Lung (tissue), 12 donors: ENCODE measurements around the gene PRKCH. TPM values are rescaled to one million over a fixed set of nuclear protein-coding genes. Genes with fewer than 3 reads are reported as not detected.

Source experiments
- ATAC-seq: fragments of 200-7000 bp; cut with Tn5 transposase; one replicate; pipeline ENCODE4 v1.9.1; 2020; ENCODE audit warnings: moderate number of reproducible peaks; ENCODE audit not compliant: insufficient read depth, low FRiP score
- DNase-seq, 3 donors: peaks; one replicate each; pipeline ENCODE4 v3.0.0-alpha.2; 2013 to 2017
- H3K27ac ChIP-seq, 2 donors: one replicate each; pipeline ENCODE4 v1.5.1; 2013; ENCODE audit warnings: mild to moderate bottlenecking in 2 of 2, moderate library complexity in 2 of 2, control low read depth in 1 of 2, inconsistent platforms in 1 of 2, low read depth in 1 of 2, low read length in 1 of 2
- H3K27me3 ChIP-seq, 3 donors: one replicate each; pipeline ENCODE4 v1.5.1; 2013; ENCODE audit warnings: low read length in 2 of 3; ENCODE audit not compliant: control insufficient read depth in 3 of 3, insufficient read depth in 3 of 3
- H3K36me3 ChIP-seq, 4 donors: one replicate each; pipeline ENCODE4 v1.5.1; 2013; ENCODE audit warnings: low read length in 4 of 4, mild to moderate bottlenecking in 1 of 4, moderate library complexity in 1 of 4; ENCODE audit not compliant: control insufficient read depth in 4 of 4, insufficient read depth in 4 of 4
- H3K4me1 ChIP-seq, 5 donors: one replicate each; pipeline ENCODE4 v1.5.1; 2013; ENCODE audit warnings: low read length in 5 of 5, mild to moderate bottlenecking in 2 of 5, moderate library complexity in 1 of 5; ENCODE audit not compliant: control insufficient read depth in 5 of 5, insufficient read depth in 5 of 5
- H3K4me3 ChIP-seq: one replicate; pipeline ENCODE4 v1.5.1; 2013; ENCODE audit warnings: mild to moderate bottlenecking, control low read depth, moderate library complexity
- H3K9ac ChIP-seq, 2 donors: one replicate each; pipeline ENCODE4 v1.5.1; 2013; ENCODE audit warnings: low read length in 2 of 2, control low read depth in 1 of 2; ENCODE audit not compliant: insufficient read depth in 1 of 2
- H3K9me3 ChIP-seq, 4 donors: one replicate each; pipeline ENCODE4 v1.5.1; 2013; ENCODE audit warnings: low read length in 3 of 4, mild to moderate bottlenecking in 1 of 4, moderate library complexity in 1 of 4; ENCODE audit not compliant: control insufficient read depth in 4 of 4, insufficient read depth in 3 of 4
- CTCF ChIP-seq: IDR thresholded peaks from 2 replicates; pipeline ENCODE4 v1.5.1; 2012; ENCODE audit warnings: mild to moderate bottlenecking; ENCODE audit errors: control extremely low read depth, extremely low read depth
- WGBS, 2 donors: extraction: QIAGEN DNeasy Blood & Tissue Kit; methylation state at CpG; one replicate each; pipeline ENCODE4 v1.1.7; 2013; 5-methylcytosine and 5-hydroxymethylcytosine counted together
- polyA plus RNA-seq, 2 donors: library from polyadenylated mRNA; stranded (reverse); fragments of 200-250 nt; gene quantifications; one replicate each; pipeline ENCODE4 v1.2.1, GENCODE V29; 2013
- total RNA-seq, 2 donors: library from RNA; depleted of rRNA in 1 of 2; stranded (reverse); fragments of >200 nt in 1 of 2; gene quantifications; one replicate each; pipeline ENCODE4 v1.2.1, GENCODE V29; 2014 to 2021
- donor health status: control.
- donor health status: control.
- donor health status: Bipolar disorder and iron deficiency.
- donor health status: healthy.
- donor health status: DM: yes; HTN: yes; CAD: no.

PRKCH gene
- total and polyA plus RNA-seq, 4 donors = 12.9 to 126 (median 51.4) TPM

GRCh38 chr14:61570549-61571290, 249.3 kb downstream of the PRKCH start:
- no peaks in the 10 kb centered on the region for H3K36me3 ChIP-seq
- no peak overlapping the region for H3K9ac ChIP-seq
- H3K4me3 ChIP-seq = no peak overlapping the region
- no peaks in the 10 kb centered on the region for H3K27me3 ChIP-seq
- peaks cover 0 to 26% (median 16%) of the 10 kb centered on the region in 5 donors for H3K4me1 ChIP-seq
- H3K9me3 ChIP-seq = no peaks in the 10 kb centered on the region
- no peak for DNase-seq
- no peak for ATAC-seq
- no peak for TF ChIP-seq CTCF
- WGBS, 2 donors = 34 to 57% methylated on average over 6 of the region's 6 CpGs
- H3K27ac ChIP-seq = peak overlapping the region; percentile 10 to 43

GRCh38 chr14:61571917-61572316, 250.5 kb downstream of the PRKCH start:
- no peaks in the 10 kb centered on the region for H3K36me3 ChIP-seq
- H3K27ac ChIP-seq = no peak overlapping the region
- ATAC-seq (no peak), DNase-seq (no peak)
- no peak overlapping the region for H3K4me3 ChIP-seq
- no peak overlapping the region for H3K9ac ChIP-seq
- TF ChIP-seq CTCF = no peak
- no peaks in the 10 kb centered on the region for H3K27me3 ChIP-seq
- peaks cover 0 to 17% (median 16%) of the 10 kb centered on the region in 5 donors for H3K4me1 ChIP-seq
- H3K9me3 ChIP-seq = no peaks in the 10 kb centered on the region
- WGBS, 2 donors = 84 to 92% methylated on average over 2 of the region's 2 CpGs

GRCh38 chr14:61573321-61573720, 251.9 kb downstream of the PRKCH start:
- 95 to 97% methylated on average over 3 of the region's 3 CpGs for WGBS, 2 donors
- no peak for ATAC-seq
- no peak overlapping the region for H3K27ac ChIP-seq
- H3K36me3 ChIP-seq = no peaks in the 10 kb centered on the region
- DNase-seq = no peak
- H3K9ac ChIP-seq = no peak overlapping the region
- H3K4me3 ChIP-seq = no peak overlapping the region
- H3K4me1 ChIP-seq = peaks cover 0 to 17% (median 12%) of the 10 kb centered on the region in 5 donors
- H3K27me3 ChIP-seq = no peaks in the 10 kb centered on the region
- H3K9me3 ChIP-seq = no peaks in the 10 kb centered on the region
- TF ChIP-seq CTCF = no peak
